Measurements from ENCODE around the gene GPR137. TPM values are rescaled to one million over a fixed set of nuclear protein-coding genes. Genes with fewer than 3 reads are reported as not detected.
A peak's percentile ranks its signal among the peaks of the same experiment; 100 is the strongest.

GPR137 gene
- total RNA-seq, 1 experiment from 2014 or later: 33.3 TPM

DNA sequence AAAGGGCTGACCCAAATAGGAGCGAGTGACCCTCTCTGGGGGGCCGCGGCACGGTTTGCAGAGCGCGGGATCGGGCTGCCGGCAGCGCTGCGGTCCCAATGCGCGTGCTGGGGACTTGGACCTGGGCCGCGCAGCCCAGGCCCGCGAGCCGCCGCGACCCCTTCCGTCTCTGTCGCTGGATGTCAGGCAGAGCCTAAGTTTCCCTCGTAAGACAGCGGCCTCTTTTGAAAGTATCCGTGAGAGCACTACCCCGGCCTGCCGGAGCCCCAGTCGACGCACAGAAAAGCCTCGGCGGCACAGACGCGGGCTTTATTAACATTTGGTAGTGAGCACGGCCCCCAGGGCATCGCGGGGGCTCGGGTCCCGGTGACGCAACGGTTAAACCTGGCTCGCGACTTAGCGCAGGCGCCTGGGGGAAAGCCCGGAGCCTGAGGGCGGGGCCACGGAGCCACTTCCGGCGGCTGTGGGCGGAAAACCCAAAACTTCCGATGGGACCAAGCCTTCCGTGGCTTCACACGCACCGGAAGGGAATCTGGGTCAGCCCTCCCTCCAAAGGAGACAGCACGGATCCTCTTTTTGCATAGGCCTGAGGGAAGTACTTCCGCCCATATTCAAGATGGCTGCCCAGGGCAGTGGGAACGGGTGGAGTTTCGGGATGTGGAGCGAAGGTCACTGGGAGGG, 16.0 kb upstream of the GPR137 start:
- H3K36me3 Mint-ChIP-seq (ENCODE audit: insufficient read depth, unreplicated experiment): peaks cover 59% of the 10 kb centered on the region
- intact Hi-C loops (cut with micrococcal nuclease; ENCODE audit: unreplicated experiment): loop anchor here (2.0 kb wide), 1 partner anchor 35 kb away; the partner anchor contains the start of gene ESRRA
- H3K27me3 Mint-ChIP-seq (ENCODE audit: unreplicated experiment): no peaks in the 10 kb centered on the region
- H3K27ac Mint-ChIP-seq (ENCODE audit: unreplicated experiment): peak overlapping the region; percentile 97
- CTCF ChIA-PET: interaction anchor here (0.6 to 2.6 kb wide), 8 partner anchors 18 to 1064 kb away, joined by 3 to 17 read pairs (median 4); partner anchors contain the start of genes DPF2, ESRRA, FKBP2 and PLCB3
- no peaks in the 10 kb centered on the region for H3K9me3 Mint-ChIP-seq (ENCODE audit: low read depth, unreplicated experiment)
- TF ChIP-seq, protein P1, sequence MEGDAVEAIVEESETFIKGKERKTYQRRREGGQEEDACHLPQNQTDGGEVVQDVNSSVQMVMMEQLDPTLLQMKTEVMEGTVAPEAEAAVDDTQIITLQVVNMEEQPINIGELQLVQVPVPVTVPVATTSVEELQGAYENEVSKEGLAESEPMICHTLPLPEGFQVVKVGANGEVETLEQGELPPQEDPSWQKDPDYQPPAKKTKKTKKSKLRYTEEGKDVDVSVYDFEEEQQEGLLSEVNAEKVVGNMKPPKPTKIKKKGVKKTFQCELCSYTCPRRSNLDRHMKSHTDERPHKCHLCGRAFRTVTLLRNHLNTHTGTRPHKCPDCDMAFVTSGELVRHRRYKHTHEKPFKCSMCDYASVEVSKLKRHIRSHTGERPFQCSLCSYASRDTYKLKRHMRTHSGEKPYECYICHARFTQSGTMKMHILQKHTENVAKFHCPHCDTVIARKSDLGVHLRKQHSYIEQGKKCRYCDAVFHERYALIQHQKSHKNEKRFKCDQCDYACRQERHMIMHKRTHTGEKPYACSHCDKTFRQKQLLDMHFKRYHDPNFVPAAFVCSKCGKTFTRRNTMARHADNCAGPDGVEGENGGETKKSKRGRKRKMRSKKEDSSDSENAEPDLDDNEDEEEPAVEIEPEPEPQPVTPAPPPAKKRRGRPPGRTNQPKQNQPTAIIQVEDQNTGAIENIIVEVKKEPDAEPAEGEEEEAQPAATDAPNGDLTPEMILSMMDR (IDR thresholded peaks at IDR 0.05; ENCODE audit: unreplicated experiment): no peak
- H3K4me3 Mint-ChIP-seq (ENCODE audit: low read depth, unreplicated experiment): peak overlapping the region; percentile 94
- BruUV-seq (replicated peaks): TSS peak; percentile 41
- peaks cover 18% of the 10 kb centered on the region for H3K4me1 Mint-ChIP-seq (ENCODE audit: low read depth, unreplicated experiment)
- peak; percentile 97 for DNase-seq

DNA sequence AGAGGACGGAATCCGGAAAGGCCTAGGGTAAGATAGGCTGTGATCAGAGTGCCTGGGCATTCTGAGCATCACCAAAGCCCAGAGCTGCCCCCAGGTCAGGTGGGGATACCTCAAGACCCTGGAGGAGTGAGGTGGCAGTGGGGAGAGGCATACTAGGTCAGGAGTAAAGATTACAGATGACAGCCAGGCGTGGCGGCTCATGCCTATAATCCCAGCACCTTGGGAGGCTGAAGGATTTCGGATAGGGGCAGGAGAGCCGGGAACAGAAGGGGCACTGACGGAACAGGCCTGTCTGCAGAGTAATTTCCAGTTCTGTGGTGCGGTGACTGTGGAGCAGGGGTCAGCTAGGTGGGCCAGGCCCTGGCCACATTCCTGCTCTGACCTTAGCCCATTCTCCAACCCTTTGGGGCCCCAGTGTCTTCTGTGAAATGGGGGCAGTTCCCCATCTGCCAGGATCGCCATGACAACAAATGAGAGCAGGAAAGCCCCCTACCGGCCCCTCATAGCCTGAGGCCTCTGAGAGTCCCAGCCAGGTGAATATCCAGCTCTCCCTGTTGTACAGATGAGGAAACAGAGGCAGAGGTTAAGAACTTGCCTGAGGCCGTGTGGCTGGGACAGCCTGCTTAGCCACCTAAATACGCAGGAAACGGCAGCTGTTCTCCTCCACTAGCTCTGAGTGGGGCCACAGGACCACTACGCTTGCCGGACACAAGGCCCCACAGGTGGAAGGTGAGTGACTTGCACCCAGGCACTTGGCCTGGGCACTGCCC, 10.4 kb upstream of the GPR137 start:
- no peaks in the 10 kb centered on the region for H3K9me3 Mint-ChIP-seq (ENCODE audit: low read depth, unreplicated experiment)
- peaks cover 28% of the 10 kb centered on the region for H3K36me3 Mint-ChIP-seq (ENCODE audit: insufficient read depth, unreplicated experiment)
- BruUV-seq (replicated peaks): no TSS peak
- no peak for DNase-seq
- H3K4me1 Mint-ChIP-seq (ENCODE audit: low read depth, unreplicated experiment): no peaks in the 10 kb centered on the region
- CTCF ChIA-PET: interaction anchor here (0.7 kb wide), 2 partner anchors 183 to 1123 kb away, joined by 10 to 12 read pairs; no protein-coding TSS in a partner anchor
- no peak overlapping the region for H3K4me3 Mint-ChIP-seq (ENCODE audit: low read depth, unreplicated experiment)
- H3K27me3 Mint-ChIP-seq (ENCODE audit: unreplicated experiment): no peaks in the 10 kb centered on the region
- intact Hi-C loops (cut with micrococcal nuclease; ENCODE audit: unreplicated experiment): no loop called here
- no peak overlapping the region for H3K27ac Mint-ChIP-seq (ENCODE audit: unreplicated experiment)
- TF ChIP-seq, protein P1 (IDR thresholded peaks at IDR 0.05; ENCODE audit: unreplicated experiment): no peak

DNA sequence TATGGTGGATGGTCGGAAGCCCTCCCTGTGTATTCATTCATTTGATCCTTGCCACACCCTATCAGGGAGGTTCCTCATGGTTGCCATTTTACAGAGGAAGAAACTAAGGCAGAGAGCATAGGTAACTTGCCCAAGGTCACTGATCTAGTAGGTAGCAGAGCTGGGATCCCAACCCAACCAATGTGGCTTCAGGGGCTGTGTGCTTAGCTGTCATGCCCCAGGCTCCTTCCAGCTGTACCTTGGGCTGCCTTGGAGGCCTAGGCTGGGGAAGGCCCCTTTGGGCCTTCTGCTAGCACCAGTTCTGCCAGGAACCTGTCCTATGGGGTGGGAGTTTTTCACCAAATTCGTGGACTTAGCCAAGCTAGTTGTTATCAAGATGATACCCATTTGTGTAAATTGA, 9.8 kb upstream of the GPR137 start:
- Mint-ChIP-seq H3K36me3 (ENCODE audit: insufficient read depth, unreplicated experiment) (peaks cover 21% of the 10 kb centered on the region), H3K27ac (ENCODE audit: unreplicated experiment) (no peak overlapping the region), H3K4me1 (ENCODE audit: low read depth, unreplicated experiment) (no peaks in the 10 kb centered on the region), H3K27me3 (ENCODE audit: unreplicated experiment) (no peaks in the 10 kb centered on the region), H3K9me3 (ENCODE audit: low read depth, unreplicated experiment) (no peaks in the 10 kb centered on the region), H3K4me3 (ENCODE audit: low read depth, unreplicated experiment) (no peak overlapping the region)
- no peak for DNase-seq
- intact Hi-C loops (cut with micrococcal nuclease; ENCODE audit: unreplicated experiment): no loop called here
- CTCF ChIA-PET: no interaction called here
- BruUV-seq (replicated peaks): no TSS peak
- TF ChIP-seq, protein P1 (IDR thresholded peaks at IDR 0.05; ENCODE audit: unreplicated experiment): no peak

DNA sequence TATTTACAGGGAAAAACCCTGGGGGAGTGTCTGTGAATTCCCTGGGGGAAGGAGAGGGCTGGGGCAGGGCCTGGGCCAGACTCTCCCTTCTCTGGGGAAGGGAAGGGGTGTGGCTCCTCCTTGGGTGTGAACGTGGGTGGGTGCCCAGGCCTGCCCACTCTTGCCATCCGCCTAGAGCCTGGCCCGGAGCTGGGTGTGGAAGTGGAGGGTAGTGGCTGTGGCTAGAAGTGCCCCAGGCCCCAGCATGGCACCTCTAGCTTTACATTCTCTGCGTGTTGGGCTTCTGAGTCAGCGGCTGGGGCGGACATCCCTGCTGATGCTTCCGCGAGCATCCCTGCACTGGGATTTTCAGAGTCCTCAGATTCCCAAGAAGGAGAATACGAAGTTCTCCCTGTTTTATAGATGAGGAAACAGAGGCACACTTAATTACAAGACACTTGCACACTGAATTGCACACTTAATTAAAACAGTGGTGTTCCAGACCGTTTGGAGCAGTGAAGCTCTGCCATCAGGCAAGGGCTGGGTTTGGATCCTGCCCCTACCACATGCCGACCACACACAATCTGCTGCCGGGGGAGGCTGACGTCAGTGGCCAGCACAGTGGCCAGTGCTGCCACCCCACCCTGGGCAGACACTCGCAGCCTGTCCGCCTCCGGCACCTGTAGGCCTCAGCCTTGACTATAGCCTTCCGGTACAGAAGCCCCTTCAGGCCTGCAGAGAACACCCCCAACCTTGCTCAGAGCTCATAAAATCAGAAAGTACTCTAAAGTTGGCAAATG, 8.8 kb upstream of the GPR137 start:
- DNase-seq: no peak
- Mint-ChIP-seq H3K36me3 (ENCODE audit: insufficient read depth, unreplicated experiment) (peaks cover 19% of the 10 kb centered on the region), H3K27ac (ENCODE audit: unreplicated experiment) (no peak overlapping the region), H3K4me3 (ENCODE audit: low read depth, unreplicated experiment) (no peak overlapping the region), H3K9me3 (ENCODE audit: low read depth, unreplicated experiment) (no peaks in the 10 kb centered on the region), H3K27me3 (ENCODE audit: unreplicated experiment) (no peaks in the 10 kb centered on the region), H3K4me1 (ENCODE audit: low read depth, unreplicated experiment) (peaks cover 8% of the 10 kb centered on the region)
- no TSS peak for BruUV-seq (replicated peaks)
- intact Hi-C loops (cut with micrococcal nuclease; ENCODE audit: unreplicated experiment): no loop called here
- TF ChIP-seq, protein P1 (IDR thresholded peaks at IDR 0.05; ENCODE audit: unreplicated experiment): no peak
- CTCF ChIA-PET: interaction anchor here (0.6 kb wide), 1 partner anchor 24 kb away, joined by 6 read pairs; no protein-coding TSS in a partner anchor
